C4-2B (cell line): Measurements from ENCODE around the gene PIGP.
"Not testable (repeated sequence)": the region's sequence is repeated elsewhere in the genome, so short reads cannot be mapped to it uniquely, and the experiment has no call there.

Experiments
- H3K27ac ChIP-seq: fragments of 450-650 bp; 2 replicates; pipeline ENCODE4 v1.5.1; 2017
- ZFX ChIP-seq: fragments of 450-650 bp; IDR thresholded peaks from 2 replicates; pipeline ENCODE4 v1.6.1; 2017
- TF ChIP-seq, protein P1 (sequence below): fragments of 450-650 bp; conservative IDR thresholded peaks from 2 replicates; pipeline ENCODE4 v1.5.1; 2017; ENCODE audit warnings: mild to moderate bottlenecking

PIGP gene

DNA sequence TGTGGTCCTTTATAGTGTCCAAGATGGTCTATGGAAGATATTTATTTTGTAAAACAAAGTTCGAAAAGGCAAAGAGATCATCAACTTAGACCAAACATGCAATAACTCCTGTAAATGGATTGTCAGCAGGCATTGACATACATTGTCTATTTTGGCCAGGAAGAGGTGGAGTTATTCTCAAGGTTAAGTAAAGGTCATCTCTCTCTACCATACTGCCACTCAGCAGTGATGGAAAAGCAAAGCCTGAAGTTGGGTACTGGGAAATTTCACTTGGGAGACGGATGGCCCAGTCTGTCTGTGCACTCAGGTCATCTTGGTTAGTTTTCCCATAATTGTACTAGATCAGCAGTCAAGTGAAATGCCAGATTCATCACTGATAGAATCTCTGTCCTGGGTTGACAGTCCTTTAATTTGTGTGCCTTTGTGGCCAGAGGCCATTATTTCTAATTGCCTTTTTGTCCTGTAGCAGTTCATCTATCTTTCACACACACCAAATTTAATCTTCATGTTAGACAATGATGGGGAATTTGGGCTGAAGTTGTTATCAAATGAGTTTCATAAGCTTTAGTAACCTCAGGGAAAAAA lies 17.5 kb downstream of the PIGP start:
- no peak overlapping the region for H3K27ac ChIP-seq
- TF ChIP-seq, protein P1, sequence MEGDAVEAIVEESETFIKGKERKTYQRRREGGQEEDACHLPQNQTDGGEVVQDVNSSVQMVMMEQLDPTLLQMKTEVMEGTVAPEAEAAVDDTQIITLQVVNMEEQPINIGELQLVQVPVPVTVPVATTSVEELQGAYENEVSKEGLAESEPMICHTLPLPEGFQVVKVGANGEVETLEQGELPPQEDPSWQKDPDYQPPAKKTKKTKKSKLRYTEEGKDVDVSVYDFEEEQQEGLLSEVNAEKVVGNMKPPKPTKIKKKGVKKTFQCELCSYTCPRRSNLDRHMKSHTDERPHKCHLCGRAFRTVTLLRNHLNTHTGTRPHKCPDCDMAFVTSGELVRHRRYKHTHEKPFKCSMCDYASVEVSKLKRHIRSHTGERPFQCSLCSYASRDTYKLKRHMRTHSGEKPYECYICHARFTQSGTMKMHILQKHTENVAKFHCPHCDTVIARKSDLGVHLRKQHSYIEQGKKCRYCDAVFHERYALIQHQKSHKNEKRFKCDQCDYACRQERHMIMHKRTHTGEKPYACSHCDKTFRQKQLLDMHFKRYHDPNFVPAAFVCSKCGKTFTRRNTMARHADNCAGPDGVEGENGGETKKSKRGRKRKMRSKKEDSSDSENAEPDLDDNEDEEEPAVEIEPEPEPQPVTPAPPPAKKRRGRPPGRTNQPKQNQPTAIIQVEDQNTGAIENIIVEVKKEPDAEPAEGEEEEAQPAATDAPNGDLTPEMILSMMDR = no peak
- no peak for TF ChIP-seq ZFX

DNA sequence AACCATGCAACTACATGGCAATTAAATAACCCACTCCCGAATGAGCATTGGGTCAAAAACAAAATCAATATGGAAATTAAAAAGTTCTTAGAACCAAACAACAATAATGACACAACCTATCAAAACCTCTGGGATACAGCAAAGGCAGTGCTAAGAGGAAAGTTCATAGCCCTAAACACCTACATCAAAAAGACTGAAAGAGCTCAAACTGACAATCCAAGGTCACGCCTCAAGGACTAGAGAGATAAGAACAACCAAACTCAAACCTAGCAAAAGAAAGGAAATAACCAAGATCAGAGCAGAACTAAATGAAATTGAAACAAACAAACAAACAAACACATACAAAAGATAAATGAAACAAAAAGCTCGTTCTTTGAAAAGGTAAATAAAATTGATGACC lies 23.1 kb downstream of the PIGP start:
- H3K27ac ChIP-seq = not testable (repeated sequence)

DNA sequence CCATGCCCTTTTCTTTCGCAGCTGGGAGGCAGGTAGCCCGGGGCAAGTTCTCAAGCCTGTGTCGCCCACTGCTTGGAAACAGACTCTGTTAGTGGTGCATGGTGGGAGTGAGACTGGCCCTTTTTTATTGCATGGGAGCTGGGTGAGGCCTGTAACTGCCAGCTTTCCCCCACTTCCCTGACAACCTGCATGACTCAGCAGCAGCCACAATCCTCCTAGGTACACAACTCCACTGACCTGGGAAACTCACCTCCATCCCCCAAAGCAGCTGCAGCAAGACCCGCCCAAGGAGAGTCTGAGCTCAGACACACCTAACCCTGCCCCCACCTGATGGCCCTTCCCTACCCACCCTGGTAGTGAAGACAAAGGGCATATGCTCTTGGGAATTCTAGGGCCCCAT lies 25.8 kb downstream of the PIGP start:
- TF ChIP-seq, protein P1 = no peak
- no peak for TF ChIP-seq ZFX

DNA sequence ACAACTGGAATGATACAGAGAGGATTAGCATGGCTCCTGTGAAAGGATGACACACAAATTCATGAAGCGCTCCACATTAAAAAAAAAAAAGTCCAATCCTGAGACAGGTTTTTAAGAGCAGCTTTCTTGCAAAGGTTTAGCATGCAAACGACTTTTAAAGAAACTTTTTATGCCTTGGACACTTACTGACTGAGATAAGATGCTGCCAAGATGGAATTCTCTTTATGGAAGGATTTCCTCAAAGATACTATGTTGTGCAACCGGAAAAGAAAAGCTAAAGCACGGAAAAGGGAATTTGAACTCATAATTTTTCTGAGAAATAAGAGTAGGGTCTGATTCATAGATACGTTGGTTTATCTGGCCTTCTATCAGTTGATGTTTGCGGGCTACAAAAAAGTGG lies 27.3 kb downstream of the PIGP start:
- no peak overlapping the region for H3K27ac ChIP-seq
- no peak for TF ChIP-seq ZFX
- TF ChIP-seq, protein P1 = no peak

More for the DNA sequence above, 25.8 kb downstream of the PIGP start:
- no peak overlapping the region for H3K27ac ChIP-seq

DNA sequence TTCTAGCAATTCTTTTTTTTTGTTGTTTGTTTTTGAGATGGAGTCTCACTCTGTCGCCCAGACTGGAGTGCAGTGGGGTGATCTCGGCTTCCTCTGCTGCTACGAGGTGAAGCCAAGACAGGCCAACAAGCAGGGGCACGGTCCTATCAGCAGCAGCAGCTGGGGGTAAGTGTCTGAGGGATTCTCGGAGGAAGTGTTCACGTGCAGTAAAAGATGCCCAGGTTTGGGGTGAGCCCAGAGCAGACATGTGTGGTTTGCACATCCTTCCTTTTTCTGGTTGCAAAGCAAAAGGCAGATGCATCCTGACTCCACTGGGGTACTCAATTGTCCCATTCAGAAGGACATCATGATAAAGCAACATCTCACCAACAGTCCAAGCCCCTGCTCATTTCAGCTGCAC lies 27.7 kb downstream of the PIGP start:
- TF ChIP-seq, protein P1 = no peak
- no peak for TF ChIP-seq ZFX
- no peak overlapping the region for H3K27ac ChIP-seq

DNA sequence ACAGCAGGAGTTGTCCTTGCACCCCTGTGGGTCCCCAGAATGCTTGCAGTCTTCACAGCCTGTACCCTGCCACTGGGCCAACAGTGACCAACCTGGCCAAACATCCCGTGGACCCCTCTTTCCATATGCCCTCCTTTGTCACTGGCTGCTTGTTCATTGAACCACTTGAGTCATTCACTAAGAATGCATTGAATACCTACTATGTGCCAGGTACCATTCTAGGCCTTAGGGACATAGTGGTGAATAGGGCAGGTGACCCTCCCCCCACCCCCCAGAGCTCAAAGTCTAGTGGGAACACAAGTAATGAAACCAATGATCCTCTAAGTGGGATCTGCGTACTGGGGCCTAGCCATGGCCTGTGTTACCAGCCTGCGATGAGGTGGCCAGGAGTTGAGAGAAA lies 28.2 kb downstream of the PIGP start:
- no peak overlapping the region for H3K27ac ChIP-seq
- TF ChIP-seq ZFX = no peak
- TF ChIP-seq, protein P1 = no peak

DNA sequence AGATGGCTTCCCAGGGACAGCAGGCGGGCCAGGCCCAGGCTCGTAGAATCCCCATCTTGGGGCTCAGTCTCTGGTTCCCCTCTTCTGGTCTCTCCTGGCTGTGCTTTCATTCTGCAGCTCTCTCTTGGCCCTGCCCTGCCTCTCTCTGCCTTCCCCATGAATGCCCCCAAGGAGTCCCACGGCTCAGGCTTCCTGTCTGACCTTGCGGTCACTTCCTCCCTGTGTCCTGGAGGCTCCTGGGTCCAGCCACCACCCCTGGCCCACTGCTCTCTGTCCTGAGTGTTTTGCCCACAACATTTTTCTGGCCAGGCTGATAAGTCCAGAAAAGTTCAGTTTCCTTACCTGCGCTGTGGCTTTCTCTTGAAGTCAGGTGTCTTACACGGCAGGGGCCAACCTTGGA lies 29.1 kb downstream of the PIGP start:
- H3K27ac ChIP-seq = no peak overlapping the region
- TF ChIP-seq, protein P1 = no peak
- no peak for TF ChIP-seq ZFX

DNA sequence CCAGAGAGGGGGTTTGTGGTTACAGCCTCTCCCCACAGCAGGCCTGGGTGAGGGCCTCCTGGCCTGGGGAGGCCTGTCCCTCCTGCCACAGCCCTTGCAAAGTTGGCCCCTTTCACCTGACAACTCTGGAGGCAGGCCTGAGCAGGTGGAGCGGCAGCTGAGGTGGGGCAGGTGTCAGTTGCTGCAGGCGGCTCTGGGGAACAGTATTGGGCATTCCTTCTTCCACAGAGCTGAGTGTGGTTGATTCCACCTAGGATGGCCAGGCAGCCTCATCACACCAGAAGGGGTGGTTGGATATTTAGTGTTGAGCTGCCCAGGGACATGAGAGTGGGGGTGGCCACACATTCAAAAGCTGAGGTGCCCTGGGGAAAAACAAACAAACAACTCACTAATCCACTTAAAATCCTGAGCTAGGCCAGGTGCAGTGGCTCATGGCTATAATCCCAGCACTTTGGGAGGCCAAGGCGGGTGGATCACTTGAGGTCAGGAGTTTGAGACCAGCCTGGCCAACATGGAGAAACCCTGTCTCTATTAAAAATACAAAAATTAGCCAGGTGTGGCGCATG lies 31.1 kb downstream of the PIGP start:
- H3K27ac ChIP-seq = no peak overlapping the region
- no peak for TF ChIP-seq ZFX
- TF ChIP-seq, protein P1 = no peak
